NCI-H2196 (cell line): ENCODE results near the gene PSMD10.

Experiments
- DNase-seq: peaks from one replicate; lab custom pipeline; 2025; ENCODE audit not compliant: unreplicated experiment; lab: John Stamatoyannopoulos, UW

PSMD10 gene, protein sequence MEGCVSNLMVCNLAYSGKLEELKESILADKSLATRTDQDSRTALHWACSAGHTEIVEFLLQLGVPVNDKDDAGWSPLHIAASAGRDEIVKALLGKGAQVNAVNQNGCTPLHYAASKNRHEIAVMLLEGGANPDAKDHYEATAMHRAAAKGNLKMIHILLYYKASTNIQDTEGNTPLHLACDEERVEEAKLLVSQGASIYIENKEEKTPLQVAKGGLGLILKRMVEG

DNA sequence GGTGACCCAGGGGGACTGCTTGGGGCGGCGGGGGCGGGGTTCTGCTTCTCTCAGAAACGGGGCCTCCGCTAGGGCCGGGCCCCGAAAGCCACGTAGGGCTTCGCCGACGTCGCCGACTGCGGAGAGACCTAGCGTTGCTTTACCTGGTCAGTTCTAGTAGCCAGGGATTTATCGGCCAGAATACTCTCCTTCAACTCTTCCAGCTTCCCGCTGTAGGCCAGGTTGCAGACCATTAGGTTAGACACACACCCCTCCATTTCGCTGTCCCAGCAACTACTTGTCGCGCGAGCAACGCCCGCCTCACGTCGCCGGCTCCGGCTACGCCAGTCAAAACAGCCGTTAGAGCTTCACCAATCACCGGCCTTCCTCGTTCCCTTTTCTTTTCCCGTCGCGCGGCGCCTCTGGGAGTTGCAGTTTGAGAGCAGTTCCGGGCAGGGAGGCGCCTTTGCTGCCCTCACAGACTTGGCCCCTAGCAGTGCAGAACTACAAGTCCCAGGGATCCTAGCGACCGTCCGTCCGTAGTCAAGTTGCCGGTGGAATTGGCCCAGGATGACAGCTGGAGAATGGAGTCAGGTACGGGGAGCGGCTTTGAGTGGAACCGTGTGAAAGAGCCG, at the start of gene PSMD10, which contains the start of gene ATG4A:
PSMD10 (minus strand) TSS at position 279 of the 614 bp plus-strand sequence; CDS start at position 257, 22 bp downstream.
ATG4A (plus strand) TSS at position 515 of the 614 bp plus-strand sequence; CDS start at position 564, 49 bp downstream.
- DNase-seq = peak; percentile 88

DNA sequence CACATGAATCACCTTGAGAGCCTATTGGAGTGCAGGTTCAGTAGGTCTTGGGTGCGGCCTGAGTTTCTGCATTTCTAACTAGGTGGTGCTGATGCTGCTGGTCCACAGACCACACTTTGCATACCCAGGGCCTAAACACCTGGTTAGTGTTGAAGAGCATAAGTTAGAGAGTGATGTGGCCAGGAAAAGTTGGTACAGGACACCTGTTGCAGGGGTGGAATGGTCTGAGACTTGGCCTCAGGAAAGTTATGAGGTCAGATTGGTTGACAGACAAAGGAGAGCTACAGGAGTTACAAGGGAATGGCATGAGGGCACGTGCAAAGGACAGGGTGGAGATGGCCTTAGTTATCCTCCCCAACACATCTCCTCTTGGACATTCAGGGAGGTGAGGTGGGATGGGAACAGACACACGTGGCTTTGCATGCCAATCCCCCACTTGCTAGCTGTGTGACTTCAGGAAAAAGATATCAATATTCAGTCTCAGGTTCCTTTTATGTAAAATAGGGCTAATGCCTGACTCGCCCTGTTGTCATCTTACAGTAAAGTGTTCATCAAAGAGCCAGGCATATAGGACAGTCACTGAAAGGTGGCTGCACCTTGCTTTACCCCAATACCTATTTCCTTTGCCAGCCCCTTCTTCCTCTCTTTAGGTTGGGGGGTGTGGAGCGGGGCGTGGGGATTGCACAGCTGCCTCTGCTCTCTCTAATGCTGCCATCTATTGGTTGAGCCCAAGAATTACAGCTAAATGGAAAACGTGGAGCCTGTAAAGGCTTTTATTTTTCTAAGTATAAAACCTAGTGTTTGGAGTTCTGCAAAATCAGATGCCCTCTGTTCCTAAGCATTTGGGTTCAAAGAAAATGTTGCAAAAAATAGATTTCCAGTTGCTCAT, 47.7 kb upstream of the PSMD10 start:
- DNase-seq = no peak

DNA sequence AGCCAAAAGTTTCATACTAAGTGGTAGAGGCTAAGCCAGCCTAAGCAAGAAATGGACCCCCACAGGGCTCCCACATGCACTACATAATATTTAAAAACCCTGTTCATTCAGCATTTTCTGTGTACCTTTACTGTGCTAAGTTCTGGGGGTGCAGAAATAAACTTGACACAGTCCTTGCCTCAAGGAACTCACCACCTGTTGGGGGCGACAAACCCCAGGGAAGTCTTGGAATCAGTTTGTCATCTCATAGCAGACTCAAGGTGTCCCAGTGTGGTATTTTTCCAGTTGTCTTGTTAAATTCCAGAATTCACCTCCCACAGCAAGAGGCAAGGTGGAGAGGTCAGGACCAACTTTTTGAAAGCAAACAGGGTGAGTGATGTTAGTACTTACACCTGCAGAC, 43.4 kb upstream of the PSMD10 start:
- DNase-seq = no peak

DNA sequence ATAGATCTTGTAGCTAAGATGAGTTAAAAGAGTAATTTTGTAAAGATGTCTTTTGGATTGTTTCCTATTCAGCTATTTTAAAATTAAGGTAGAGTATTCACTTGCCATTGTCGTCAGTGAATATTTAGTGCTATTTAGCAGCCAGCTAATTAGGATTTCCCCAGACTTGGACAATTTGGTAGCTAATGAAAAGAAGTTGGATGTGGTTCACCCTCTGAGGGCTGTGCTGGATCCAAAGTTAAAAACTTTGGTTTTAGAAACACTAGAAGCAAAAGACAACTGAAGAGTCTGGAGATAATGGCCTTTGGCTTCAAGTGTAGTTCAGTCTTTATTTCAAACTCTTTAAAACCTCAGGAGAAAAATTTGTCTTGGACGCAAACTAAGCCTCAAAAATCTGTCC, 41.5 kb upstream of the PSMD10 start:
- DNase-seq = no peak

DNA sequence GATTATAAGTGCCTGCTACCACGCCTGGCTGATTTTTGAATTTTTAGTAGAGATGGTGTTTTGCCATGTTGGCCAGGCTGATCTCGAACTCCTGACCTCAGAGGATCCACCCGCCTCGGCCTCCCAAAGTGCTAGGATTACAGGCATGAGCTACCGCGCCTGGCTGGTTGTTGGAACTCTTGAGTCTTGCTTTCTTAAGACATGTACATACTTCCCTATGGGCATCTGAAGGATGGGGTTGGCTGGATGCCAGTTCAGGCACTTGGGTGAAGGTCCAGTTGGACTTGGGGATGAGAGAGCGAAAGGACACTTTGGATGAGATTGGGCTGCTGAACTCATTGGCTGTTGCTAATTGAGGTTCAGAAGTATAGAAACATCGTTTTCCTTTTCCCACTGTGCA, 40.7 kb upstream of the PSMD10 start:
- DNase-seq = no peak

DNA sequence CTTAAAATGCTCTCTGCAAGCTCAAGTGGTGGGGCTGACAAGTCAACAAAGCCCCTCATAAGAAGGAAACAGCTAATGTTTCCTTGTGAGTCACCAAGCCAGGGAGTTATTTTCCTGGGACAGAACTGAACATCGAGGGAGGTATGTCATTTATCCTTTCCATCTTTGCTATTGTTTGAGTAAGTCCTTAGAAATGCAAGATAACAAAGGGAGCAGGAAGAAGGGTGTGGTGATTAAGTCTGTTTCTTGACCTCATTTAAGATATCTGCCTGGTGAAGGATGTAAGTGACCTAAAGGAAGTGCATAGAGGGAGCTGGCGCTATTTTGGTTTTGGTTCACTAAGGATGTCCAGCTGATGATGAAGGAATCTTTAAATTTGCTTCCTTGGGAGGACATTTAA, 40.1 kb upstream of the PSMD10 start:
- DNase-seq = no peak

DNA sequence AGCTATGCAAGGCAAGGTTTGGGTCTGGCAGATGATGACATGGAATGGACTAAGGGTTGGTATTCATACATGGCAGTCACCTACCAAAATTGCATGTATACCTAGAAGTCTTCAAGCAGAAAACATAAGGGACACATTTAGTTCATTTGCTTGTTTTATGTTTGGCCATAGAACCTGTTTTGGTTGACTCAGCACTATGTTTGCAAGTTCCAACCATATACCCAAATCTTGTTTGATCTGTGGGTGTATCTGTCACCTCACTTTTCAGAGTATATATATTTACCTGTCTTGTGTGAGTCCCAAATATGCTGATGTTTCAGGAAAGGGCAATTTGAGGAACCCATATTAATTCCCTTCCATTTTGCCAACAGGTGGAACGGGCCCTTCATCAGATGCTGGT, 39.5 kb upstream of the PSMD10 start:
- no peak for DNase-seq

DNA sequence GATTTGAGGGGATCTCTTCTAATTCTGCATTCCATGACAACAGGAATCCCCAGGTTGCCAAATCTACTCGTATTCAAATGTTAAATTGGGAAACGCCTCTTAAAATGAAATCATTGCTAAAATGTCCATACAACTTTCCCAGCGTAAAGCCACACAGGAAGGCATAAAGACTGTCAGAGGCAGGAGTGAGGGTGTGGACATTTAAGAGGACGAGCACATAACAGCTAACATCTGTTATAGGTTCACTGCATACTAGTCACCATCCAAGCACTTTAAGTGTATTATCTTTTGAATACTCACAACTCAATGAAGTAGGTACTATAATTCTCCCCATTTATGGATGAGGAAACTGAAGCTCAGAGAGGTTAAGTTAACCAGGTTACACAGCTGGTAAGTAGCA, 35.8 kb upstream of the PSMD10 start:
- DNase-seq = no peak

DNA sequence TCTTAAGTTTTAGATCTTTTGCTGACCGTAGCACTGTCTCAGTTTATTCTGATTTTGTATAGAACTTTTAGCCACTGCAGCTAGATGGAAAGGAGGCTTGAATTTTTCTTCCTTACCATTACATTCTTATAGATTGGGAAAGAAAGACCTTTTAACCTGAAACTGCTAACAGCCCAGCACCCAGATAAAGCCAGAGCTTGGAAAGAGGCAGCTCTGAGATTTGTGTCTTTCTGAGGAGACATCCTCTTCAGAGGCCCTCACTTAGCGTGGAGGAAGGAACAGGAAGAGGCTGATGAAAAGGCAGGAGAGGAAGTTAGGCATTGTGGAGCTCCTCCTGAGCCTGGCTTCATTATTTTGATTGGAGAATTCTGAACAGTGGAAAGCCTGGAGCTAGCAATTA, 35.3 kb upstream of the PSMD10 start:
- no peak for DNase-seq

DNA sequence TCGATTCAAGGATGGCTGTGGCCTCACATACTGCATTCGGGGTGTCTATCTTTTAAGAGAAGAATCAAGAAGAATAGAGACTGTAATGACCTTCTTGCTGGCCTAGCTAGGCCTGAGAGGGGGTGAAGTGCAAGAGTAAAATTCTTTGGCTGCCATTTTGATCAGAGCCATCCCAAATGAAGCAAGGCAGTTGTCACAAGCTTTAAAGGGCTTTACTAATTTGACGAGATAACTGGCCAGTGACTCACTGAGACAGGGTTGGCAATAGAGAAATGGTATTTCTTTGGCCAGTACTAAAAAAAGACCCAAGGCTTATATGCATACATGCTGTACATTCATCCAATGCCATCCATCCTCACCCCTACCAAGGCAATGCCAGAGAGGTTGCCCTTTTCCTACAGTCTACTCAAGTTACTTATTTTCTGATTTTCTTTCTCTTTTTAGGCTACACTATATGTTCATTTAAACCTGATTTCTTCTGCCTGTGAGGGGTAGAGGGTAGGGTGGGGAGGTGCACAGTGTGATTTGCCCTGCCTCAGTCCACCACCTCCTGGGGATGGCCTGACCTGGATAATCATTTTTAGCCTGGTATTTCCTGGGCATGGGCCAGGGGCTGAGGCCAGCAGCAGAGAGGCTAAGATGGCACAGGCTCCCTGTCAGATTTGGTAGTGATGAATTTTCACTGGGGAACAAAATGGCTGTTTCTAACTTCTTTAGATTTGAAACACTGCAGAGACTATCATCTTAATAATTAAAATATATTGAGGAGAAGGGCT, 32.4 kb upstream of the PSMD10 start:
- no peak for DNase-seq

DNA sequence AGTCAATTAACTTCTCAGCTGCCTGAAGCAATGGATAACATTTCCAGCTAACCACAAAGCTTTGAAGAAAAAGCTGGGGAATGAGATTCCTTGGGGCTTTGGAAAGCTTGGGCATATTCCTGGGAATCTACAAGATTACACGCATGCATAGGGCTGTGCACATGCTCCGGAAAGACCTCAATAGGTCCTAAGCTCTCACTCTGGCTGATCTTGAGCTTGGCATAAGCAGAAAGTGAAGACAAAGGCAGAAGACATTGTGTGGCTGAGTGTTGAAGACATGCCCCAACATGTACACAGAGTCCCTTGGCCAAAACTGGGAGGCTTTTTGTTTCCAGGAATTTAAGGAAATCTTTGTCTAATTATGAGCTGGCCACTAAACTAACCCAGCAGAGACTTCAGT, 31.4 kb upstream of the PSMD10 start:
- DNase-seq = no peak

DNA sequence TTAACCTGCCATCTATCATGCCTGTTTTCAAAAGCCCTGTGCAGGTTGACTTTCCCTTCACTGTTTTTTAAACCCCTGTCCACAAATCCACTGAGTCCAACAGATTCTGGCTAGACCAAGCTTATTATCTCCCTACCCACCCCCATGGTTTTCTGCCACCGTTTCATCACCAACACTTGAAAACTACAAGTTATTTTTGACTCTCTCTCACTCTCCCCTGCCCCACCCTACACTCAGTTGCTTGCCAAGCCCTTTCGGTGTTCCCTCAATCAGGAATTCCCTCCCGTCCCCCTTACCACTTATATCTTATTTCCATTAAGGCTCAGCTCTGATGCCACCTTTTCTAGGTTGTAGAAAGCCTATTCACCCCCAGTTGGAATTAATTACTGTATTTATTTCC, 29.9 kb upstream of the PSMD10 start:
- DNase-seq = no peak

DNA sequence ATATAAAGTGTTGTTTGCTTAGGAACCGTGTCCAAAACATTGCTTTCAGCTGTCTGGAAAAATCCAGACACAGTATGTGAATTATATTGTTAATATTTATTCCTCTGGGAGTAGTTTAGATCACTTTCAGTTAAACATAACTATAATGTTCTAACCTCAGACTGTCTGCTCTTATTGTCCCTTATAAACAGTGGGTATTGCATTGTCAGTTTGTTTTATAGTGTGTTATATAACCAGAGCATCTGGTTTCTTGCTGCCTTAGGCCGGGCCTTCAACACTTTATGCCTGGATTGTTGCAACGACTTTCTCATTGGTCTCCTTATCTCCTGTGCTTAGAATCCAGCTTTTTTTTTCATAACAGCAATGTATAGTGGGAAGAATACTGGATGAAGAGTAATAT, 26.6 kb upstream of the PSMD10 start:
- no peak for DNase-seq

DNA sequence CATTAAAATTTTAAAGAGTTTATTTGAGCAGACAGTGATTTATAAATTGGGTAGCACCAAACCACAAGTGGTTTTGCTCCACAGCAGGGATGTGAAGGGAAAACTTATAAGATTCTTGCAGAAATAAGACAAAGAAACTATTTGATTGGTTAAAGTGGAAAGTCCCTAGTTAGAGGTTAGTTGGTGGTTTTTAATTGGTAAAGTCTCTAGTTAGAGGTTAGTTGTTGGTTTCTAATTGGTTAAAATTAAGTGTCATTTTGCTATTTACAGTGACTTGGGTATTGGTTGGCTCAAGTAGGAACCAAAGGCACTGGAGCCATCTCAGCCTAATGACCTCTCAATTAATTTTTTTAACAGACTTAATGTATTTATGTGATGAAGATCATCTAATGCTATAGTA, 23.2 kb upstream of the PSMD10 start:
- DNase-seq = no peak

DNA sequence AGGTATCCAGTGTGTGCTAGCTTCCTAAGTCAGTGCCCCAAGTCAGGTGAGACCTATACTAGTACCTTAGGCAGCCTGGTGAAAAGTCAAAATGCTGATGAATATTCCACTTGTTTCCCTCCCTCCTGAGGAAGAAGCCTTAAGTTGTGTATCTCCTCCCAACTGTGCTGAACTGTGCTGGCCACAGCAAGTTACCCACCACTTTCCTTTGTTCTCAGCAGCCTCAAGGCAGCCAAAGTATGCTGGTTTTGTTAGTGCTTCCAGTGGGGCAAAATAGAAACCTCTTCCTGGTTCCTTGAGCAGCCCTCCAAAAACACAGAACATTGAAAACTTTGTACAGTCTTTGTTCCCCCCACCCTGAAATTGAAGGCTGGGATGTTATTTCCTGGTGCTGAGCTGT, 14.1 kb upstream of the PSMD10 start:
- DNase-seq = no peak

DNA sequence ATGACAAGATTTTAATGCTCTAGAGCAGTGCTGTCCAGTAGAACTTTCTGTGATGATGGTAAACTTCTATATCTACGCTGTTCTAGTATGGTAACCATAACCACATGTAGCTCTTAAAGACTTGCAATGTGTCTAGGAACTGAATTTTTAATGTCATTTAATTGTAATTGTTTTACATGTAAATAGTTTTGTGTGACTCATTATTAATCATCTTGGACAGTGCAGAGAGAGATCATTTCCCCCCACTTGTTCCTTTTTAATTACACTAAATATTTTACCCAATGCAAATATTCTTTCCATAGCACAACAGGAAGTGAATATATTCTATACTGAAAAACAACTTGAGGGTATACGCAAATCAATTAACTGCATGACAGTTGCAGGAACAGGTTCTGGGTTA, 6.0 kb upstream of the PSMD10 start:
- no peak for DNase-seq

DNA sequence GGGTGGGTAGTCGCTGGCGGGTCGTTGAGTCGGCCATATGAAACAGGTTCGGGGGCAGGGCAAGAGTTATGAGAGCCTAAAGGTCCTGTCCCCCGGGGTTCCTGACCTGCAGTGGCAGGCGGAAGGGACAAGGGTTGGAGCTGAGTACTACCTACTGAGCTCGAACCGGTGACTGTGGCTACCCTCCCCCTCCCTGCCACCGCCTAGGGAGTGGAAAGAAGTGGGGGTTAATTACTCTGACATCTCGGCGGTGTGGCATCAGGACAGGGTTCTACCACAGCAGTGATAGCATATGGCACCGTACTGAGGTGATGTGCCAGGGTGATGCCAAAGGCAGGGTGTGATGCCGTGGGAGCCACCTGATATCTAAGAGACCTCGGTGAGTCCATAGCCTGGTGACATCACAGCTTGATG, 543 bp upstream of the PSMD10 start:
- peak; percentile 45 for DNase-seq

DNA sequence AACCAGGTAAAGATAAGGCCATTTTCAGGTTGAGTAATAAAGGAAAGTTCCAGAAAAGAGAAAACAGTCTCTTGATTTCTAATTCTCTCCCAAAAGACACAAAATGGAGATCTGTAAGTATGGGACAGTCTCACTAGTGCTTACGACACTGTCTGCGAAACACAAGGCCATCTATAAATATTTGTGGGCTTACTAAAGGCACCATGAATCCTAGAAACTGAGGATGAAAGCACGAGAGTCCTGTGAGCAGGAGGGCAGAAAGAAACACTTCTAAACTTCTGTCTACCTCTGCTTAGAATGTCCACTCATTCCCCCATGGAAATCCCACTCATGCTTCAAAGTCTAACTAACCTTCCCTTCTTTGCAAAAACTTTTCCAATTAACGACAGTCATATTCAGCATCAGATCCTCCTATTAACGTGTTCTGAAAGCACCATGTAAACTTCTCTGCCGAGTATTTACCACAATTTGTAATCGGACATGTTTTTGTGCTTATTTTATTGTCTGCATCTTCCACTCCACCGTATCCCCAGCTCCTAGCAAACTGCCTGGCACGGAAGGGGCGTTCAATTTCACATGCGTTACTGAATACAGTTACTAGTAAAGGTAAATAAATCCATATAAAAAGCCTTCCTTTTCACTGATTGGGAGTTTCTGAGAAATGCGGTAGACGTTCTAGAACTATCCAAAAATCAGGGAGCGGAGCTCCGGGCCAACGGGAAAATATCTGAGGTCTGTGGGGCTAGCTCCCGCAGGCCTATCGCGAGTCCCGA, 665 bp downstream of the PSMD10 start:
- no peak for DNase-seq

DNA sequence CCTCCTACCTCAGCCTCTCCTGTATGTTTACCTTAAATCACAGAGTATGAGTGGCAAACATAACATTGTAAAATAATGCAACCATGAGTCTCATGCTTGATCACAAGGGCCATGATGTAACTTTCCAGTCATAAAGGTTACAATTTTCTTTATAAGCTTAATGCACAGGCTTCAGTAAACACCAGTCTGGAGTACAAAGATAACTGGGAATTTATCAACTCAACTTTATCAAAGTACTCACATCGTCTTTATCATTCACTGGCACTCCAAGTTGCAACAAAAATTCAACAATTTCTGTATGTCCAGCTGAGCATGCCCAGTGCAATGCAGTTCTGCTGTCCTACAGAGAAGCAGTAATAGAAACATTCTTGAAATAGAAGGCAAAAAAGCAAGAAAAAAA, 2.8 kb downstream of the PSMD10 start:
- DNase-seq = no peak

DNA sequence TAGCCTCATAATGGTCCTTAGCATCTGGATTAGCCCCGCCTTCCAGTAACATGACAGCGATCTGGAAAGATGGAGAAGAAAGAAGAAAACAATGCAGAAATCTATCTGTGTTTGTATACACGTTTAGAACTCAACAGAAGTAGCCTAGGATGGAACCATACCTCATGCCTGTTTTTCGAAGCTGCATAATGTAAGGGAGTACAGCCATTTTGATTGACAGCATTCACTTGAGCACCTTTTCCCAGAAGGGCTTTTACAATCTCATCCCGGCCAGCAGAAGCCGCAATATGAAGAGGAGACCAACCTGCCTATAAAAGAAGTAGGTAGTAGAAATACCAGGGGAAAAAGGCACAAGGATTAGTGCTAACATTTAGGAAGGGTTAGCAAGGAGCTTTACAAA, 3.5 kb downstream of the PSMD10 start:
- no peak for DNase-seq

DNA sequence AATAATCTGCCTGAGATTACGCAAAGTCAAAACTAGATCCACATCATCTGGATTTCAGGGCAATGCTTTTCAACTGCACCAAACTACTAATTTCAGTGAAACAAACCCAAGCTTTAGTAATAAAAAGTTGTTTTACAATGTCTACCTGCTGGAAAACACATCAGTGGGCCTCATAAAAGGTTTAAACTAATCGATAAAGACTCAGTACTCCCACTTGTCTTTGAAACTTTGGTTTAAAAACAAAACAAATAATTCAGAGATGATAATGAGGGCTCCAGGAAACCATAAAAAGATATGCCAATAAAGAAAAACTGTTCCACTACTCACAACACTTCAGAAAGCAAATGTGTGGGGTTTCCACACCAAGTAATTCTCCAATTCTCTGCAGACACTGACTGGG, 10.2 kb downstream of the PSMD10 start:
- no peak for DNase-seq
